A549 treated with RU486 at 1 μM for 4 hours (cell line): ENCODE measurements around the gene FAM133A. TPM values are rescaled to one million over a fixed set of nuclear protein-coding genes. Genes with fewer than 3 reads are reported as not detected.

Experiments
- total RNA-seq: library from RNA; stranded (reverse); fragments of 200-300 nt; extraction: Qiagen RNA extraction; gene quantifications from 5 replicates; pipeline ENCODE4 v1.2.3, GENCODE V29; 2022; ENCODE audit warnings: low read depth

The FAM133A gene
- 0.63 to 0.92 TPM (median 0.84 TPM) in 5 replicates for total RNA-seq

GRCh38 chrX:93673869-93674271 is at the start of gene FAM133A:
Gene FAM133A (plus strand): TSS chrX:93674206. CDS start chrX:93709420, 35,214 bp downstream.

GRCh38 chrX:93673056-93673868 is 744 bp upstream of the FAM133A start, which contains the start of gene NAP1L3:
Gene NAP1L3 (minus strand): TSS chrX:93673578. CDS start chrX:93673304, 274 bp downstream.

Other genes with a start within 250 kb of the FAM133A start
- gene NAP1L3, start 628 bp upstream of the FAM133A start, total RNA-seq: 0.30 to 0.67 TPM (median 0.43 TPM) in 5 replicates